A673 (cell line): ENCODE data around the gene TMEM30B. TPM values are rescaled to one million over a fixed set of nuclear protein-coding genes. Genes with fewer than 3 reads are reported as not detected.
"Not testable (repeated sequence)": the region's sequence is repeated elsewhere in the genome, so short reads cannot be mapped to it uniquely, and the experiment has no call there.

Source experiments
- BruUV-seq: library from RNA; stranded (reverse); fragments of 400-500 nt; replicated peaks from 2 replicates; lab custom pipeline; 2021; lab: Mats Ljungman, UMichigan
- CTCF ChIA-PET: fragments of 300-600 bp; sonication (Branson Sonifier 250); formaldehyde crosslinking; loops from one replicate; lab custom pipeline; 2022; ENCODE audit warnings: antibody characterized with exemption; lab: Charles Lee
- POLR2A ChIA-PET: fragments of 300-600 bp; sonication (Branson Sonifier 250); formaldehyde crosslinking; loops from one replicate; lab custom pipeline; 2022; ENCODE audit warnings: antibody characterized with exemption; ENCODE audit not compliant: low non-redundant PET; lab: Charles Lee
- DNase-seq: peaks from one replicate; pipeline ENCODE4 v3.0.0-alpha.2; 2015; ENCODE audit warnings: low spot score
- H3K27ac ChIP-seq: fragments of 200-600 bp; sonication (generic); 2 replicates; pipeline ENCODE4 v1.5.1; 2016; ENCODE audit warnings: mixed run types, low read depth, mild to moderate bottlenecking, mixed read lengths, antibody characterized with exemption, low read length; ENCODE audit not compliant: poor library complexity, severe bottlenecking
- H3K27me3 ChIP-seq: fragments of 200-600 bp; sonication (generic); replicated peaks from 2 replicates; pipeline ENCODE4 v1.6.1; 2017; ENCODE audit warnings: mixed run types, low read depth, mild to moderate bottlenecking, mixed read lengths, antibody characterized with exemption, low read length; ENCODE audit not compliant: insufficient read depth, poor library complexity
- H3K36me3 ChIP-seq: fragments of 200-600 bp; sonication (generic); 2 replicates; pipeline ENCODE4 v1.6.1; 2016; ENCODE audit warnings: mixed run types, mild to moderate bottlenecking, mixed read lengths, antibody characterized with exemption, low read length; ENCODE audit not compliant: insufficient read depth, poor library complexity, severe bottlenecking
- H3K4me1 ChIP-seq: fragments of 200-600 bp; sonication (generic); 2 replicates; pipeline ENCODE4 v1.6.1; 2017; ENCODE audit warnings: mixed run types, mild to moderate bottlenecking, mixed read lengths, antibody characterized with exemption, low read length; ENCODE audit not compliant: insufficient read depth, poor library complexity, severe bottlenecking
- H3K4me3 ChIP-seq: fragments of 200-600 bp; sonication (generic); 2 replicates; pipeline ENCODE4 v1.5.1; 2016; ENCODE audit warnings: low read depth, mixed run types, mild to moderate bottlenecking, mixed read lengths, low read length; ENCODE audit not compliant: poor library complexity, severe bottlenecking
- H3K9me3 ChIP-seq: fragments of 200-600 bp; sonication (generic); 2 replicates; pipeline ENCODE4 v1.6.1; 2016; ENCODE audit warnings: mixed run types, low read depth, mild to moderate bottlenecking, mixed read lengths, antibody characterized with exemption, low read length; ENCODE audit not compliant: poor library complexity, severe bottlenecking
- EZH2 ChIP-seq: fragments of 200-600 bp; sonication (generic); IDR thresholded peaks from 2 replicates; pipeline ENCODE4 v1.6.1; 2017; ENCODE audit warnings: borderline replicate concordance, low read depth, mild to moderate bottlenecking, mixed read lengths, antibody characterized with exemption, low read length; ENCODE audit not compliant: poor library complexity, severe bottlenecking
- intact Hi-C: fragments of 100-400 bp; cut with micrococcal nuclease; formaldehyde crosslinking; loops from one replicate; pipeline ENCODE4 v1.10.0; 2022; ENCODE audit not compliant: unreplicated experiment
- total RNA-seq: library from RNA; stranded (reverse); gene quantifications from 2 replicates; pipeline ENCODE4 v1.2.3, GENCODE V29; 2021
- TF ChIP-seq, protein P1 (sequence below): fragments of 300-800, 200-600 bp; sonication (generic); conservative IDR thresholded peaks from 2 replicates; pipeline ENCODE4 v1.5.1; 2017; ENCODE audit warnings: low read depth, mild to moderate bottlenecking, antibody characterized with exemption, low read length, moderate library complexity, mixed read lengths

Gene TMEM30B
- total RNA-seq, 1 experiment from 2014 or later = 0.15 TPM

DNA sequence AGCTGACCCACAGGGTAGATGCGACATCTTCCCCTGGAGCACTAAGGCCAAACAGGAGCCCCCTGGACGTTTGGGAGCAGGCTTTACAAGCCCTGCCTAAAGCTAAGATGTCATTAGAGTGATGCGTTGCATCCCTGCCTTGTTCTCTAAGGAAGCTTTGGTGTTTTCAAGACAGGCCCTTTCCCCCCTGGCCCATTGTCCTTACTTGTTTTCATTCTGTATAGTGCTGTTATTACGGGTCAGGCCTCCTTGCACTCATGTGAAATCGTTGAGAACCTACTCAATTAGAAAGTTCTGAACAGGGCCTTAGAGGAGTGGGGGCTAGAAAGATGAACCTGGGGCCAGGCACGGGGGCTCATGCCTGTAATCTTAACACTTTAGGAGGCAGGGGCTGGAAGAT is 38.6 kb upstream of the TMEM30B start:
- no peaks in the 10 kb centered on the region for H3K36me3 ChIP-seq
- no peak overlapping the region for H3K27ac ChIP-seq
- TF ChIP-seq, protein P1, sequence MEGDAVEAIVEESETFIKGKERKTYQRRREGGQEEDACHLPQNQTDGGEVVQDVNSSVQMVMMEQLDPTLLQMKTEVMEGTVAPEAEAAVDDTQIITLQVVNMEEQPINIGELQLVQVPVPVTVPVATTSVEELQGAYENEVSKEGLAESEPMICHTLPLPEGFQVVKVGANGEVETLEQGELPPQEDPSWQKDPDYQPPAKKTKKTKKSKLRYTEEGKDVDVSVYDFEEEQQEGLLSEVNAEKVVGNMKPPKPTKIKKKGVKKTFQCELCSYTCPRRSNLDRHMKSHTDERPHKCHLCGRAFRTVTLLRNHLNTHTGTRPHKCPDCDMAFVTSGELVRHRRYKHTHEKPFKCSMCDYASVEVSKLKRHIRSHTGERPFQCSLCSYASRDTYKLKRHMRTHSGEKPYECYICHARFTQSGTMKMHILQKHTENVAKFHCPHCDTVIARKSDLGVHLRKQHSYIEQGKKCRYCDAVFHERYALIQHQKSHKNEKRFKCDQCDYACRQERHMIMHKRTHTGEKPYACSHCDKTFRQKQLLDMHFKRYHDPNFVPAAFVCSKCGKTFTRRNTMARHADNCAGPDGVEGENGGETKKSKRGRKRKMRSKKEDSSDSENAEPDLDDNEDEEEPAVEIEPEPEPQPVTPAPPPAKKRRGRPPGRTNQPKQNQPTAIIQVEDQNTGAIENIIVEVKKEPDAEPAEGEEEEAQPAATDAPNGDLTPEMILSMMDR = no peak
- no peak for TF ChIP-seq EZH2
- ChIA-PET CTCF (no interaction called here), POLR2A (no interaction called here)
- H3K9me3 ChIP-seq = no peaks in the 10 kb centered on the region
- intact Hi-C loops = loop anchor here (5.0 kb wide), 1 partner anchor 138 kb away; no protein-coding TSS in a partner anchor
- BruUV-seq = no TSS peak
- peaks cover 34% of the 10 kb centered on the region for H3K27me3 ChIP-seq
- H3K4me3 ChIP-seq = no peak overlapping the region
- H3K4me1 ChIP-seq = no peaks in the 10 kb centered on the region
- no peak for DNase-seq

DNA sequence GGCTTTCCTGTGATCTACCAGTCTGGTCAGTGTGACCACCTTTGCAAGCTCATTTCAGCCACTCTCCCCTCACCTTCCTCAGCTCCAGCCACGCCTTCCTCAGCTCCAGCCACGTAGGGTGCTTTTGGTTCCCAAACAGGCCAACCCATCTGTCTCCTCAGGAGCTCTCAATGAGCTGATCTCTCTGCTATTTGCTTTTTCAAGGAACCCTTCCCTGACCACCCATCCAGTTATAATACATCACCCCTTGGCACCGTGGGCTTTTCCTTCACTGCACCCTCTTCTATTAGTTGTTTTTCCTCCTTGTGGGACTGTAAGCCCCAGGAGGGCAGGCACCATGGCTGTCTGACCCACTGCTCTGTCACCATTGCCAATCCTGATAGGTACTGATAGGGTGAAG is 37.9 kb upstream of the TMEM30B start:
- Histone ChIP-seq H3K4me3 (no peak overlapping the region), H3K27me3 (peaks cover 32% of the 10 kb centered on the region), H3K4me1 (no peaks in the 10 kb centered on the region), H3K36me3 (no peaks in the 10 kb centered on the region), H3K9me3 (no peaks in the 10 kb centered on the region), H3K27ac (no peak overlapping the region)
- CTCF ChIA-PET = no interaction called here
- BruUV-seq = no TSS peak
- intact Hi-C loops = loop anchor here (5.0 kb wide), 1 partner anchor 138 kb away; no protein-coding TSS in a partner anchor
- POLR2A ChIA-PET = no interaction called here
- TF ChIP-seq EZH2 = no peak
- TF ChIP-seq, protein P1 = no peak
- DNase-seq = no peak

DNA sequence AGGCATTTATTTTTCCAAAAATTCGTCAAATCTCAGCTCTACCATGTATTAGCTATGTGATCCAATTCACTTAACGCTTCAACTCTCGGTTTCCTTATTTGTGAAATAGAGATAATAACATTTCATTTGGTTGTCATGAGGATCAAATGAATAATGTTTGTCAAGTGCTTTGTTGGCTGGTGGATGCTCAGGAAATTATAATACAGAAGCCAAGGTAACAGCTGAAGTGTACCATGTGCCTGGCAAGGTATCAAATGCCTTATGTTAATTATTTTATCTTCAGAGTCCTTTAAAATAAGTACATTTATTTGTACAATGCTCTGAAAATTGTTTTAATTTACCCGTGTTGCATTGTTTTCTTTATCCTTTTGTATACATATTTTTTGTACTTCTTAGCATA is 34.2 kb upstream of the TMEM30B start:
- TF ChIP-seq, protein P1 = no peak
- no peak for TF ChIP-seq EZH2
- POLR2A ChIA-PET = no interaction called here
- Histone ChIP-seq H3K27ac (no peak overlapping the region), H3K27me3 (peaks cover 4% of the 10 kb centered on the region), H3K9me3 (peaks cover 3% of the 10 kb centered on the region), H3K36me3 (no peaks in the 10 kb centered on the region), H3K4me1 (no peaks in the 10 kb centered on the region), H3K4me3 (no peak overlapping the region)
- BruUV-seq = no TSS peak
- intact Hi-C loops = loop anchor here (5.0 kb wide), 1 partner anchor 142 kb away; no protein-coding TSS in a partner anchor
- no peak for DNase-seq
- CTCF ChIA-PET = no interaction called here

DNA sequence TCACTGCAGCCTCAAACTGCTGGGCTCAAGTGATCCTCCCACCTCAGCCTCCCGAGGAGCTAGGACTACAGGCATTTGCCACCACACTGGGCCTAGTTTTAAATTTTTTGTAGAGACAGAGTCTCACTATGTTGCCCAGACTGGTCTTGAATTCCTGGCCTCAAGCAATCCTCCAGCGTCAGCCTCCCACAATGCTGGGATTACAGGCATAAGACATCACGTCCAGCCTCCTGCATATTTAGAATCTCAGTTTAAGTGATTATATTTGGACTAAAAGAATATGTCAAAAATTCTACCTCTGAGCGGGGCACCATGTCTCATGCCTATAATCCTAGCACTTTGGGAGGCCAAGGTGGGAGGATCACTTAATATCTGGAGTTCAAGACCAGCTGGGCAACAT is 27.6 kb upstream of the TMEM30B start:
- H3K9me3 ChIP-seq, H3K4me3 ChIP-seq, H3K36me3 ChIP-seq, BruUV-seq, H3K27me3 ChIP-seq, CTCF ChIA-PET, POLR2A ChIA-PET, intact Hi-C loops, H3K27ac ChIP-seq, H3K4me1 ChIP-seq, DNase-seq: not testable (repeated sequence)
